NCI-H2227 treated with DMSO at 0.1 percent for 48 hours (cell line): ENCODE measurements around the gene SH3BP5.
"Not testable (repeated sequence)": the region's sequence is repeated elsewhere in the genome, so short reads cannot be mapped to it uniquely, and the experiment has no call there.

ENCODE experiments used
- DNase-seq: peaks from one replicate; lab custom pipeline; 2025; lab: John Stamatoyannopoulos, UW

Gene SH3BP5, protein sequence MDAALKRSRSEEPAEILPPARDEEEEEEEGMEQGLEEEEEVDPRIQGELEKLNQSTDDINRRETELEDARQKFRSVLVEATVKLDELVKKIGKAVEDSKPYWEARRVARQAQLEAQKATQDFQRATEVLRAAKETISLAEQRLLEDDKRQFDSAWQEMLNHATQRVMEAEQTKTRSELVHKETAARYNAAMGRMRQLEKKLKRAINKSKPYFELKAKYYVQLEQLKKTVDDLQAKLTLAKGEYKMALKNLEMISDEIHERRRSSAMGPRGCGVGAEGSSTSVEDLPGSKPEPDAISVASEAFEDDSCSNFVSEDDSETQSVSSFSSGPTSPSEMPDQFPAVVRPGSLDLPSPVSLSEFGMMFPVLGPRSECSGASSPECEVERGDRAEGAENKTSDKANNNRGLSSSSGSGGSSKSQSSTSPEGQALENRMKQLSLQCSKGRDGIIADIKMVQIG

DNA sequence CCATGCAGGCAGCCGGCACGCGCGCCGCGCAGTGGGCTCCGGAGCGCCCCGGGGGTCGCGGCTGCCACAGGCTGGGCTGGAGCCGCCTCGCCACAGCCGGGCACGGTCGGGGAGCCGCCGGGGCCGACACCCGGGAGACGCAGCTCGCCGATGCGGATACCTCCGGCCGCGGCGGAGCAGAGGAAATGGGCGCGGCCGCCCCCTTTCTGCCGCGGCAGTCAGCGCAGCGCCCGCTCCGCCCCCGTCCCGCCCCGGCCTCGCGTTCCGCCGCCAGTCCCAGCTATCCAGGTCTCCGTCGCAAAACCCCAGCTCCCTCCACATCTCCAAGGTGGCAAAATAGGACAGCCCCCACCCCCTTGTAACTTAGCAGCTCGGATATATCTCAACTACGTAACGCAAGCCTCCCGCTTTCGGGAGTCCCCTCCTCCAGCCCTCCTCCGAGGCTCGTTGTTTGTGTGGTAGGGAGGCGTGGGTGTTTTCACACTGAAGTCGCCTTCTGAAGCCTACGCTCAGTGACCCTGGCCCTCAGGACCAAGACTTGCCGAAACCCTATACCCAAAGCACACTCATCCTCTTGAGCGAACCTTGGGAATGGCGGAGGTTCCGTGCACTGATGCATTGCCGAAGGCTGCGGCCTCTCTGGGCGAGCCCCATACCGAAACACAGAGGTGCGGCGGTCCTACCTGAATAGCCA is at the start of gene SH3BP5:
Gene SH3BP5, minus strand, starts transcription at position 182 of the 694 bp plus-strand sequence. Its CDS starts 178 bp downstream, at position 4.
- peak; percentile 28 for DNase-seq

DNA sequence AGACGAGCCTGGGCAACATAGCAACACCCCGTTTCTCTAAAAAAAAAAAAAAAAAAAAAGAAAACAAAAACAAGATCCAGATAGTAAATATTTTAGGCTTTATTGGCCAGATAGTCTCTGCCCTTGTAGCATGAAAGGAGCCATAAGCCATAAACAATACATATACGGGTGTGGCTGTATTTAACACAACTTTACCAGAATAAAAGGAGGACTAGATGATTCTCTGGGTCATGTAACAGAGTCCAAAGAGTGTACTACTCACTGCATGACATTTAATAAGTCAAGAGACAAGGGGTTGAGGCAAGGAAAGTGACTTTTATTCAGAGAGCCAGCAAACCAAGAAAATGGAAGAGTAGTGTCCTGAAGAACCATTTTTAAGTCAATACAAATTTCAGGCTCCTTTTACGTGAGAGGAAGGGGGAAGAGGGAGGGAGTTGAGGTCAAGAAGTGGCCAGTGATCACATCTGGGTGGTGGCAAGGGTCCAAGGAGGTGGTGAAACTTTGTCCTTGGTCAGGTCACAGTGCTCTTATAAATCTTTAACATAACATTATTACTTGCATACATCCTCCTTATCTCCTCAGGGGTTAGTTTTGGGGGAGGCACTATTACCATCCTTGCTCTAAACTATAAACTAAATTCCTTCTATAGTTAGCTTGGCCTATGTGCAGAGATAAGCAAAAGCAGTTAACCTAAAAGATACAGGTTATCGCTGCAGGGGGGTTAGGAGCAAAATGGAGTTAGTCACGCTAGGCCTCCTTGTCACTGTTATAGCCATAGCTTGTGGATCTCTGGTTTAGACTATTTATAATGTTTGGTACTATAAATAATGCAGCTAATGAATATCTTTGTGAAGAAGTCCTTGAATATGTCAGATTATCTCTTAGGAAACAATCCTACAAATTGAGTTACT is 48.8 kb upstream of the SH3BP5 start:
- DNase-seq: no peak

DNA sequence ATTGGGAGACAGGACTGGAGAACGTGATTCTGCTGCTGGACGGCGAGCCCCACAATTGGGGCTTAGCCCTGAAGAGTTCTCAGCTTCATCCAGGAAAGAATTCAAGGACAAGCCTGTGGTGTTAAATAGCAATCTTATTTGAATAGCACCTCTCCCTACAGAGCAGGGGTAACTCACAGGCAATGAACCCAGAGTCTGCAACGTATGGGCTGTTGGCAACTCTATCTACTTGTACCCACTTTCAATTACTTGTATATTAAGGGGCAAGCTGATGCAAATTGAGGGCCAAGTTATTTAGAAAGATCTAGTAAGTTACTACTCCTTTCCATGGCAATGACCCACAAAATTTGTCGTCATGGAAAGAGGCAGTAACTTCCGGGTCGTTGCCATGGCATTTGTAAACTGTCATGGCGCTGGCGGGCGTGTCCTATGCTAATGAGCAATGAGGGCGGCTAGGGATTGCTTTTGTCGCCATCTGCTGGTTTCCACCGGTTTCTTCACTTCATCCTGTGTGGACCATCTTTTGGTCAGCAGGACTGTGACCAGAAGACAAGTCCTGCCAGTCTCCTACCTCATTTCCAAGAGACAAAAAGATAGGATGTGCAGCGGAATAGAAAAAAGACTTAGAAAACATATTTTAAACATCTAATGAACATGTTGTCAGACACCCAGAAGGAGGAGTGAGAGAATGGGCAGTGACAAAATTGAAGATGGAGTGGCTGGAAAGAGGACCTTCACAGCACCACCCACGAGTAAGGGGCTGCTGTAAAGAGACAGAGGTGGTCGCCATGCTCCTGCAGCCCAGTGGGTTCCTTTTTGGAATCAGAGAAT is 45.8 kb upstream of the SH3BP5 start:
- DNase-seq: peak; percentile 83

DNA sequence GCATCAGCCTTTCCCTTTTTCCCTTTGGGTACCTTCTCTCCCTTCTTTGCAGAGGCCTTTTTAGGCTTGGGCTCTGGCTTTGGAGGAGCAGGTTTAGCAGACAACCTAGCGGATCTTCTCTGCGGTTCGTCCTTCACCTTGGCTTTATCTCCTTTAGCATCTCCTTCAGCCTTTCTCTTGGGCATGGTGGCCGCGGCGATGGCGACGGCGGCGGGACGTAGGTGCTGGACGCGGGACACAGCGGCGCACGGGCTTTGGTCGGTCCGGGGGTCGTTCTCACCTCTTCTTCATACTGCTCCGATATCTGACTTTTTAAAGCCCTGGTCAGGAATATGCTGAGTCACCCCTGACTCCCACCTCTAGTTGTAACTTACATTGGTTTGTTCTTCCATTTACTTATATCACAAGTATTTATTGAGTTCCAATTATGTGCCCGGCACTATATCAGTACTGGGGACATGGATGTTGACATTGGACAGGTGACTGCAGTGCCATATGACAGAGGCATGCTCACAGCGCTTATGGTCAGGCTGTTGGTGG is 43.1 kb upstream of the SH3BP5 start:
- no peak for DNase-seq

DNA sequence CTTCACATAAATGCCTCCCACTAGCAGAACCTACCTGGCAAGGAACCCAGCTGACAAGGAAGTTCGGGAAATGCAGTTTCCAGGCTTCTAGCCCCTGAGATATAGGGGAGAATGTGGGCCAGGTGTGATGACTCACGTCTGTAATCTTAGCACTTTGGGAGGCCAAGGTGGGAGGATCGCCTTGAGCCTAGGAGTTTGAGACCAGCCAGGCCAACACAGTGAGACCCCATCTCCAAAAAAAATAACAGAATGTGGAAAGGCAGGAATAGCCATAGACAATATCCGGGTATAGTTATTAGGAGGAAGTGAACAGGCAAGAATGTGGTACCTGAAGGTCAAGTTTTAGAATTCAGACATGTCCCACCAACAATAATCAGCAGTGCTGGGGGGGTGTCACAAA is 40.5 kb upstream of the SH3BP5 start:
- DNase-seq: no peak

DNA sequence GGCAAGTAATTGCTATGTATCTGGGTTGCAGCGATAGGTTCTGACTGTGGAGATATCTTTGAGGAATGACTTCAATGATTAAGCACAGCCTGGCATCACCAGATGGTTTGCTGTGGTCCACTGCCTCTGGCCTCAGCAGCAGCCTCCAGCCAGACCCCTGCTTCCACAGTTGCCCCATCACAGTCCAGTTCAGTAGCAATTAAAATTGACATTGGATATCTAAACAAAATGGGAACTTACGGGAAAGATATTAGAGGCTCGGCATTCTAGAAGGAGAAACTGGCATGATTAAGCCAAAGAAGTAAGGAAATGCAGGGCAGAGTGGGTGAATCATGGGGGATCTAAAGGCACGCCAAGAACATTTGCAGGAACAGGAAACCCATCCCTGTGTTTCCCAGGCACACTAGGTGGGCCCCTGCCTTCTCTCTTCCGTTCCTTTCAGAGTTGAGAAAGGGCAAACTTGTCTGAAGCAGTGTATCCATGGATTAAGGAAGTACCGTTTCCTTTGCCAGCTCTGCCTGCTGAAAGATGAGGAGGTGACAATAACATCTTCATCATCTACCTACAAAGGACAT is 36.3 kb upstream of the SH3BP5 start:
- no peak for DNase-seq

DNA sequence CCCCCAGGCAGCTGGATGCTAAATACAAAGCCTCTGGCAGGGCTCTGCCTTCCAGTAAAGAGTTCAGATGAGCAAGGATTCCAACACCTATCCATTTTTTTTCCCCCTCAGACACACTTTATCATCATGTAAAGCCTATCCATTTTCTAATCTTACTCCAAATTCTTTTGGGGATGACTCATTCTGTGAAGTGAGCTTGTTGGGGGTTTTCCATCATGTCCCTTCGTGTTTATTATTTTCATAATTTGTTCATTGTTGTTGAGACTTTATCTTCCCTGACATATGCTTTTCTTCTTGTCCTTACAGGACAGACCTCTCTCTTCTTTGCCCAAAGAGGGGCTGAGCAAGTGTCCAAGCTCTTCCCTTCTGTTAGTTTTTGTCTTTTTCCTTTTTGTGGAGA is 34.7 kb upstream of the SH3BP5 start:
- DNase-seq: no peak

DNA sequence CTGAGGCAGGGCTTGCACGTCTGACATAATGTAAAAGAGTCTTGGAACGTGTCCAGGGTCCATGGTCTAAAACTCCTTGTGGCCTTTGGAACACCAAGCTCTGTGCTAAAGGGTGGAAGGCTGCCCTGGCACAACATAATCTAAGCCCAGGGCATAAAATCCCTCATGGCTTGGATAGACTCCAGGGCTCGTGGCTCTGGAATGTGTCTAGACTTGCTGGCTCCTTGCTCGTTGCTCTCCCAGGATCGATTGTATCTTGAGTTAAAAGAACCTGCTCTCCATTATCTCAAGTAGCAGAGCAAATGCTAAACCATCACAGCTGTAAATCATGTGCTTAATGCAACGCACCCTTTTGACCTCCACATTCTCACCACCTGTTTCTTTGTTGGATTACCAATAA is 31.7 kb upstream of the SH3BP5 start:
- not testable (repeated sequence) for DNase-seq

DNA sequence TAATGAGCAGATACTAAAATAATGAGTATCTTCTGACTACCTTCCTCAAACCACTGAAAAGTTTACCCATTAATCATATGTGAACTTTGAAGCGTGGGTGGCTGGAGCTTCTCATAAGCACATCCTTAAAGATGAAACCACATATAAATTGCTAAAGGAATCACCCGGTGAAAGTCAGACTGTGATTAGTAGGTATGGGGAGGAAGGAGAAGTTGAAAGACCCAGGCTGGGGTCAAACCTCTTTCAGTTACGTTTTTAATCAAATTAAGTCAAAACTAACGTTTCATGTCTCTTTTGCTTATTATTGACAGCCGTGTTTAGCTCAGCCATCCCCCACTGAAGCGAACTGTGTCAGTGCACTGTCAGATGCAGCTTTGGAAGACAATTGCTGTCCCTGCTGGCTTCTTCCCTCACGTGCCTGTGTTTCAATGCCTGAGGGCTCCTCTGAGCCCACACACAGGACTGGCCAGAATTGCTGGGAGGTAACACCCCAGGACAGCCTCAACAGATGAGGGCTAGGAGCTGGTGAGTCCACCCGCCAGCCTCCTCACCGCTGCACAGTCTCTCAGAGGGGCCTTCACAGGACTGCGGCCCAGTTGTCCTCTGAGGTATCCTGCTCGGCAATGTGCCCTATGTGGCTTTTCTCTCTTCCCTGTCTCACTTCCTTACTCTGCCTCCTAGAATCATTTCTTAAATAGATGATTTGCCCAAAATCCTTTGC is 29.3 kb upstream of the SH3BP5 start:
- no peak for DNase-seq

DNA sequence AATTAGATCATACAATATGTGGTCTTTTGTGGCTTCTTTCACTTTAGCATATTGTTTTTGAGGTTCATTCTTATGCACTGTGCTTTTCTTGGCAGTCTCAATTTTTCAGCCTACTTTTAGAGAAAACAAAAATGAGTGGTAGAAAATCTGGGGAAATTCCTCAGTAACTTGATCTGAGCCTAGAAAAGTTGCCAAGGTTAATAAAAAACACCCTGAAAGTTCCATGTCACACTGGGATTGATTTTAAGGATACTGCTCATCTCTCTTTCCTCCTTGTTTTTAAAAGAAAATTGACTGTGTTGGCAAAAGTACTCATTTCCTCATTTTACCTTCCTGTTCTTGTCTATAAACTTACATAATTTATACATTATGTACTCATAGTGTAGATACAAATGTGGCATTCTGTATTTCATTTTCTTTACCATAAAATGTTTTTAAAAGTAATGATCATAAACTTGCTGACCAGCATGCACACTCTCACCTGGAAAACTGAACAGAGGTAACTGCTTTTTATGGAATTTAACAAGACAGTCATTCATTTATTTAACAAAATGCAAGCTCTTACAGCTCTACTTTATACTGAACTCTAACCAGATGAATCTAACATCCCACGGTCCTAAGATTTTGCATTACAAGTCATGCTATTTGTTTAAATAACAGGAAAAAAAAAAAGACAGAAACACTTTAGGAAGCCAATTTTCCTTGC is 28.6 kb upstream of the SH3BP5 start:
- no peak for DNase-seq

DNA sequence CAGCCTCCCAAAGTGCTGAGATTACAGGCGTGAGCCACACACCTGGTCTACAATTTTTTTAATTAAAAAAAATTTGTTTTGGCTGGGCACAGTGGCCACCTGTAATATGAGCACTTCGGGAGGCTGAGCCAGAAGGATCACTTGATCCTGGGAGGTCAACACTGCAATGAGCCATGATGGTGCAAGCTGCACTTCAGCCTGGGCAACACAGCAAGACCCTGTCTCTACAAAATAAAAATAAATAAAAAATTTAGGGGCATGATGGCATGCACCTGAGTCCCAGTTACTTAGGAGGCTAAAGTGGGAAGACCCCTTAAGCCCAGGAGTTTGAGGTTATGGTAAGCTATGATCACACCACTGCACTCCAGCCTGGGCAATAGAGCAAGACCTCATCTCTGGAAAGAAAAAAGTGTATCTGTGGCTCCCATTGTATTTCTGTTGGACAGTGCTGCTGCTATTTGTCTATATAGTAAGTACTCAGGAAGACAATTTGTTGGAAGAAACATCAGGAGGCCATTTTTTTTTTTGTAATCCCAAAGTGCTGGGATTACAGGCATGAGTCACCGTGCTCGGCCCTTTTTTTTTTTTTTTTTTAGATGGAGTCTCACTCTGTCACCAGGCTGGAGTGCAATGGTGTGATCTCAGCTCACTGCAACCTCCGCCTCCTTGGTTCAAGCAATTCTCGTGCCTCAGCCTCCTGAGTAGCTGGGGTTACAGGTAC is 27.5 kb upstream of the SH3BP5 start:
- DNase-seq: no peak

DNA sequence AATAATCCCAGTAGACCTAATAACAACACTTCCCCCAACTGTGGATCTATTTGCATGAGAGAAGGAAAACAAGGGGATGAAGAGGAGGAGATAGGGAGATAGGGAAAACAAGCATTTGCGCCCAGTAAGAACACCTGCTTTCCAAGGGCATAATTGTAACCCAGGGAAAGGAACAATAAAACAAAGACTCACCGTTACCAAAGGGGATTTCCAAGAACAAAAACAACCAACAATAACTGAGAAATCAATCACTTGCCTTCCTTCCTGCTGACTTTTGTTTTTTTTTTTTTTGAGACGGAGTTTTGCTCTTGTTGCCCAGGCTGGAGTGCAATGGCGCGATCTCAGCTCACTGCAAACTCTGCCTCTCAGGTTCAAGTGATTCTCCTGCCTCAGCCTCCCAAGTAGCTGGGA is 24.3 kb upstream of the SH3BP5 start:
- not testable (repeated sequence) for DNase-seq

DNA sequence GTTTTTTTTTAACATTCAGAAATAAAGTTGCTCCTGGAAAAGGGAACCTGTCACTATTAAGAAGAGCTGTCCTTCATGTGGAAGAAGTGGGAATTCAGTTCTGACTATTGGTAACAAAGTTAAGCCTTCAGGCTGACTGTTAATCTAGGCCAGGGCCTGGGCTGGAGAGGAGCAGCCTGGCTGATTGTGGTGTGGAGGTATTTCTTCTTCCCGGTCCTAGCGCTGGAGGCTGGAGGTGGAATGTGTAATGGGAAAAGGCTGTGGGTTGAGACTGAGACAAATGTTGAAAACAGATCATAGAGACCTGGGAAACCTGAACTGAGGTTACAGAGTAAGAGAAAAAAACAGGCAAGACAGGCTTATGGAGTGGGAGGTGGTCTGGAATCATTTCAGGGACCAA is 23.8 kb upstream of the SH3BP5 start:
- DNase-seq: no peak

DNA sequence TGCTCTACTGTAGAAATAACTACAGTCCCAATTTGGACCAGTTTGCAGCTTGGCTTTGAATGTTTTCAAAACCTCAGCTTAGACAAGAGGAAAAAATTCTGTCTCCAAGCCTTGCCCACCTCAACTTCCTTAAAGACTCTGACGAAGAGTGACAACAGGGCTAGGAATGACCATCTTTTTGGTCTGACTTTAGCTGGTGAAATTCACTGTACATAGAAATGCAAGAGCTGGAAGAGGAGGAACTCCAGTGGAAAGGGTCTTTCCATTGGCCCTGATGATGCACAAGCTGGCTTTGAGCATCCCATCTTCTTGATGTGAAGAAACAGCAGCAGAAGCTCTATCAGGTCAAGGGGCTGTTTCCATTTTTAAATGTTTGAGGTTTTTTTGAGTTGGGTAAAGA is 22.7 kb upstream of the SH3BP5 start:
- no peak for DNase-seq

DNA sequence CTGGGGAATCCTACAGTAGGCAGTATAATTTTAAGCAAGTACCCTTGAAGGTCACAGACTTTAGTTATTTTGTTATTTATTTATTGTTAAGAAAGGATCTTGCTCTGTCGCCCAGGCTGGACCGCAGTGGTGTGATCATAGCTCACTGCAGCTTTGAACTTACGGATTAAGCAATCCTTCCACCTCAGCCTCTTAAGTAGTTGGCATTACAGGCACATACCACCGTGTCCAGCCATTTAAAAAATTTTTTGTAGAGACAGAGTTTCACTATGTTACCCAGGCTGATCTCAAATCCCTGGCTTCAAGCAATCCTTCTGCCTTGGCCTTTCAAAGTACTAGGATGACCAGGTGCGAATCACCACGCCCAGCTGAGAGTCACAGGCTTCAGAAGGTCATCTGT is 22.1 kb upstream of the SH3BP5 start:
- no peak for DNase-seq

DNA sequence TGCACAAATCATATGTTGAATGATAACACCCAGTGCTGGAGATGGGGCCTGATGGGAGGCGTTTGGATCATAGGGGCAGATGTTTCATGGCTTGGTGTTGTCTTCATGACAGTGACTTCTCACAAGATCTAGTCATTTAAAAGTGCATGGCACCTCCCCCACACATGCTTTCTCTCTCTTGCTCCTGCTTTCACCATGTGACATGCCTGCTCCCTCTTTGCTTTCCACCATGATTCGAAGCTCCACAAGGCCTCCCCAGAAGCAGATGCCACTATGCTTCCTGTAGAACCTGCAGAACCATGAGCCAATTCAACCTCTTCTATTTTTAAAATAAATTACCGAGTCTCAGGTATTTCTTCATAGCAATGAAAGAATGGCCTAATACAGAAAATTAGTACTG is 17.8 kb upstream of the SH3BP5 start:
- no peak for DNase-seq

DNA sequence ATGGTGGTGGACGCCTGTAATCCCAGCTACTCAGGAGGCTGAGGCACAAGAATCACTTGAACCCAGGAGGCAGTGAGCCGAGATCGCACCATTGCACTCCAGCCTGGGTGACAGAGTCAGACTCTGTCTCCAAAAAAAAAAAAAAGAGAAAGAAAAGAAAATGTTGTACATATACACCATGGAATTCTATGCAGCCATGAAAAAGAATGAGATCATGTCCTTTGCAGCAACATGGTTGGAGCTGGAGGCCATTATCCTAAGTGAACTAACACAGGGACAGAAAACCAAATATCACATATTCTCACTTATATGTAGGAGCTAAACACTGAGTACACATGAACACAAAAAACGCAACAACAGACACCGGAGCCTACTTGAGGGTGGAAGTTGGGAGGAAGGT is 17.1 kb upstream of the SH3BP5 start:
- not testable (repeated sequence) for DNase-seq

DNA sequence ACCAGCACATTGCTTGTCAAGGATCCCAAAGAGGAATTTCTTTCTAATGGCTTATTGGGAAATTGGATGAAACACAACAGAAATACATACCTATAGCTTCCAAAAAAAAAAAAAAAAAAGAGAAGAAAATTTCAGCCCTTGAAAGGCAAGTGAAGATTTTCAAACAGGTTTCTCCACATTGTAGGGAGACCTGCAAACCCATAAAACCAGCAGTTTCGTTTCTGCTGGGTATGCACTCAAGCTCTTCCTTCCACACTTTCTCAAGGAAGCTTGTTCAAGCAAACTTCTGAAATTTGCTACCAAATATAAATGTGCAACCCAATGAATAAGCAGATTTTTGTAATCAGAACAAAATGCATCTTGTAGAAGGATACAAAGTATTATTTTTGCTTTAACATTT is 15.9 kb upstream of the SH3BP5 start:
- DNase-seq: no peak

DNA sequence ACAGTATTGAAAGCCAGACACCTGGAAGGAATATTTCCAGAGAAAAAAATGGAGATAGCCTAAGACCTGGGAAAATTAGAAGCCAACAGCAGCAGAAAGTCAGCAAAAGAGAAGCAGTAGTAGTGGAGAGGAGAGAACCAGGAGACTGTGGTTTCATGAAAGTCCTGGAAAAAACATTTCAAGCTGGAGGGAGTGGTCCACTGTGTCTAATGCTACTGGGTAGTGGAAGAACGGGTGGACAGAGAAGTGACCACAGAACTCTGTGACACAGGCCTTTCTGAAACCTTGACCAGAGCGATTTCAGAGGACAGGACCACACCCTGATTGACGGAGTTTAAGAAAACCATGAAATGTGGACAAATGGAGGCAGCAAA is 15.3 kb upstream of the SH3BP5 start:
- no peak for DNase-seq
